Measurements from ENCODE around the gene PCBP4.
"Not testable (repeated sequence)": the region's sequence is repeated elsewhere in the genome, so short reads cannot be mapped to it uniquely, and the experiment has no call there.

The PCBP4 gene

DNA sequence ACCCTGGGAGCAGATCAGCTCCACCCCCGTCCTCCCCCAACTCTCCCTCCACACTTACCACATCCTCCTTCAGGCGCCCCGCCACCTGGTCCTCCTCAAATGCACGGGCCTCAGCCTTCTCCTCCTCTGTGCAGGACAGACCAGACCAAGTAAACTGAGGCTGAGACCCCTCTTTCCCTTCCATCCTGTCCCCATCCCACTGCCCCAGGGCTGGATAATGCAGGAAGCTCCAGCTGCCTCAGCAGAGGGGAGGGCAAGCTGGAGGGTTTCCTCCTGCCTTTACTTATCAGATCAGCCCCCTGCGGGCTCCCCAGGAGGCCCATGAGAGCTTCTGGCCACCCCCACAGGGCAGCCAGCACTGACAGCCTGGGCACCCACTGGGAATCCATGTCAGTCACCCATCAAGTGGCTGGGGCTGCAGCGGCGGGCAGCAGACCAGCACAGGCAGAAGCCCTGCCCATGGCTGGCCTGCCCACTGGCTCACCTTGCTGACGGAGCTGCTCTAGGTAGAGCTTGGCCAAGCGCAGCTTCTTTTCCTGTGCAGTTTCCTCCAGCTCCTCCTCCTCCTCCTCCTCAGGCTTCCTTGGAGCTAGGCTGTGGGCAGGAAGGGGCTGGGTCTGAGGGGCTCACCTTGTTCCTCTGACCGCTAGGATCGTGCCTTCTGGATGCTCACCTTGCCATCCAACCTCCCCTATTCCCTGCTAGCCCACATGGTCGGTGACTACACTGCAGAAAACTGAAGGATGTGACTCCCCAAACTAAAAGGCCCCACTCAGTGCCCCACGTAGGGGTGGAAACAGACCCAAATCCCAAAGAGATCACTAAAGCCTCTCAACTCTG lies 29.4 kb downstream of the PCBP4 start:
- FAIRE-seq, result no peak

GRCh38 chr3:51937014-51937413 lies 30.2 kb downstream of the PCBP4 start:
- FAIRE-seq, result no peak

DNA sequence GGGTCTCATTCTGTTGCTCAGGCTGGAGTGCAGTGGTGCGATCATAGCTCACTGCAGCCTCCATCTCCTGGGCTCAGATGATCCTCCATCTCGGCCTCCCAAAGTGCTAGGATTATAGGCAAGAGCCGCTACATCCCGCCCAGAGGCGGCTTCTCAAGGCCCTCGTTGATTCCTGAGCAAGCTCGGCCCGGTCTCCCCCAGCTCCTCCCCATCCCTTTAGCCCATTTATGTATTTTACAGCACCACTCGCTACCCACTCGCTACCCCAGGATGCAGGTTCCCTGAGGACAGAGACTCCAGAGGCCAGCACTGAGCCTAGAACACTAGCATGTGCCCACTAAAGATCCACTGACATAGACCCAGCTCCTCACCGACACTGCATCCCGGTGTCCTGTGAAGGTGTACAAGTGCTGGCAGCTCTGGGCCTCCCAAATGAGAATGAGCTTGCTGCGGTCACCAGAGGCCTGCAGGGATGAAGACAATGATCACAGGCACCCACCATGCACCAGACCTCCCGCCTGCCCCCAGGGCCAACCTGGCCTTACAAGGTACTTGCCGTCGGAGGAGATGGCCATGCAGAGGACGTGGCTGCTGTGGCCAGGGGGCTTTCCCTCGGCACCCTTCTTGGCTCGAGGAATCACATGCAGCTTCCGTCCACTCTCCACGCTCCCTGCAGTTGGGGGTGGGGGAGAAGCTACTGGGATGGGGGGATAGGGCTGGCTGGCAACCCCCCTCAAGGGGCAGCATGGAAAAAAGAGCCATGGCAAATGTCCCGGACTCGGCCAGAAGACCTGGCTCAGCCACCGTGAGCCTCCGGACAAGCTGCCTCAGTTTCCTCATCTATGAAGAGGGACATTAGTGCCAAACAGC lies 31.1 kb downstream of the PCBP4 start:
- FAIRE-seq, result no peak

DNA sequence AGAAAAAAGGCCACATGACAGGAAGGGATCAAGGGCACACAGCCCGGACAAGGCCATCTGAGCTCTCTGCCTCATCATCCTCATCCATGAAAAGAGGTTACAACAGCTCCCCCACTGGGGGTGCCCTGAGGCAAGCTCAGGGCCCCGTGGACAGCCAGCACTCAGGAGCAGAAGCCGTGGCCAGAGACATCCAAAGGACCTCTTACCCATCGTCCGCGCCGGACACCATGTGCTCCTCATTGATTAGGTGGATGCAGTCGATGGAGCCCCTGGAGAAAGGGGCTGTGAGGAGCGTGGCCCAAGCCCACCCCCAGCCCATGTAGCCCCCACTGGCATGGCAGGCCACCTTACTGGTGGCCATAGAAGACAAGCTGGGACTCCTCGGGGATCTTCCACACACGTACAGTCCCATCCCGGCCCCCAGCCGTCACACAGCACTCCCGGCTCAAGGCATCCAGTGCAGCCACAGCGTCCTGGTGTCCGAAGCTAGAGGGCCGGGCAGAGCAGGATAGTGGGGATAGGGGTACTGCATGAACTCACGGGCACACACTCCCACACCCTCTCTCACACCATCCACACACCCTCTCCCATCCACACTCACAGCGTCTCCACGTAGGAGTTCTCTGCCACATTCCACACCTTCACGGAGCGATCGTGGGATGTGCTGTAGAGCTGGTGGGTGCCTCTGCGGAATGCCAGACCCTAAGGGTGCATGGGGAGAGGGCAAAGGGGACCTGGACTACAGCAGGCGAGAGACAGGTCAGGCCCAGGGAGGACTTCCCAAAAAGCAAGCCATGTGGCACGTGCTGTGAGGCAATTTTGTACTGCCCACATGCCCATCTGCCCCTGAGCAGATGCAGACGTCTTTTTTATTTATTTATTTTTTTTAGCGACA lies 32.0 kb downstream of the PCBP4 start:
- no peak for FAIRE-seq

- FAIRE-seq, result no peak
These were observed 33.0 kb downstream of the PCBP4 start for GRCh38 chr3:51934139-51934850.

- FAIRE-seq, result no peak
These were observed 33.6 kb downstream of the PCBP4 start for GRCh38 chr3:51933471-51934138.

GRCh38 chr3:51932471-51933370 lies 34.5 kb downstream of the PCBP4 start:
- no peak for FAIRE-seq

- no peak for FAIRE-seq
These were observed 35.5 kb downstream of the PCBP4 start for GRCh38 chr3:51931756-51932155.

DNA sequence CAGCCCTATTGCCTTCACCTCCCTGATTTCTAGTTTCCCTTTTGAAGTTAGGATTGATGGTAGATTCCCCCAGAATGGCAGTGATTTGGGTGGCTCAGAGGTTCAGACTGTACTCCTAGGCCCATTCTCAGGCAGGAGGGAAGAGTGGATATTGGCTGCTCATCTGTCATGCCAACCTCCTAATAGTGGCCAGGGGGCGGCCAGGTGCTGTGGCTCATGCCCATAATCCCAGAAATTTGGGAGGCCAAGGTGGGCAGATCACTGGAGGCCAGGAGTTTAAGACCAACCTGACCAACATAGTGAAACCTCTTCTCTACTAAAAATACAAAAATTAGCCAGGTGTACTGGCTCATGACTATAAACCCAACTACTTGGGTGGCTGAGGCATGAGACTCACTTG lies 36.8 kb downstream of the PCBP4 start:
- no peak for FAIRE-seq

GRCh38 chr3:51929420-51930003 lies 37.7 kb downstream of the PCBP4 start:
- no peak for FAIRE-seq

DNA sequence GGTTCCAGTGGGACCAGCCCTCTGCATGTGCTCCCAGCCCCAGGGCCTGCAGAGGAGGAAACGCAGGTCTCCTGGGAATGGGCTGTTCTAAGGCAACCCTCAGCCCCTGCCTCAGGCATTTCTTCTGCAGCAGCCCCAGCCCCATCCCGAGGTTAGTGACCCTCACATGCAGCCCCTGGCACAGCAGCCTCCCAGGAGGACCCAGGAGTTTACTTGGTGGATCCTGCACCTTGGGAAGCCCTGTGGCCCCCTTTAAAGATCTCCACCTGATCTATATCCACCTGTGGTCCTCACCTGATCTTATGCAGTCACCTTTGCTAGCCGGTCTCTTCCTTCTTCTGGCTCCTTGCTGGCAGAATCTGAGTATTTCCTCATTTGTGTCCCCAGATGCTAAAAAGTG lies 38.3 kb downstream of the PCBP4 start:
- FAIRE-seq, result not testable (repeated sequence)

DNA sequence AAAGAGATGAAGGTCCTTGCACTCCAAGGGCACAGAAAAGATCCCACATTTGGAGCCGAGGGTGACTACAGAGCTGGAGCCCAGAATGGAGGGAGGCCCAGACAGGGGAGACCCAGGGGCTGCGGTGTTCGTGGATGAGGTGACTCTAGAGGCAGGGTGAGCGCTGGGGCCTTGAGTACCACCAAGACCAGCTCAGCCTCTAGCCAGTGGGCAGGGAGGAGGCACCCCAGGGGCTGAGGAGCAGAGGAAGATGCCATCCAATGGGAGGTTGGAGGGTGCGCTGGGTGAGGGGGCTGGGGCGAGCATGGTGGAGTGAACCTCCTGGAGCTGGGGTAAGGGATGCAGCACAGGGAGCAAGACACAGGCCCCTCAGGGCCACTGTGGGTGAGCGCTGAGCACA lies 38.8 kb downstream of the PCBP4 start:
- FAIRE-seq, result no peak

GRCh38 chr3:51927061-51927977 lies 39.9 kb downstream of the PCBP4 start:
- FAIRE-seq, result no peak

GRCh38 chr3:51921081-51921578 lies 46.1 kb downstream of the PCBP4 start:
- FAIRE-seq, result no peak

- FAIRE-seq, result no peak
These were observed 50.8 kb downstream of the PCBP4 start for GRCh38 chr3:51916418-51916817.

DNA sequence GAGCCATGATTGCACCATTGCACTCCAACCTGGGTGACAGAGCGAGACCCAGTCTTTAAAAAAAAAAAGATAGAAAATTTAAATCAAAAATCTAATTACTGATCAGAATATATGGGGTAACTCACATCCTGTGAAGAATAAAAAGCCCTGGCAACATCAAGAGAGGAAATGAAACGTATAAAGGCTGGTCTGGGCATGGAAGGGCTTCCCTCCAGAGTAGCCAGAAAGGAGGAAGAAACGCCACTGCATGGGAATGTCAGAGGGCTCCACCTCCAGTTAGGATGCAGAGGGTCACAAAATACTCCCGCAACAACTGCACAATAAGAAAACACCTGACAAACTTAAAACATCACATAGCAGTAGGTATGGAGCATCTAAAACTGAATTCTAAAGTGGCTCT lies 59.2 kb downstream of the PCBP4 start:
- FAIRE-seq, result no peak

Measured in TTC549 (cell line).